ENCODE measurements around the gene CYB5D1.

Gene CYB5D1

GRCh38 chr17:7834957-7835813, 22.6 kb upstream of the CYB5D1 start:
- Histone ChIP-seq H2AFZ (ENCODE audit: low read length) (peak overlapping the region; percentile 95), H3K4me1 (ENCODE audit: control insufficient read depth in 2 of 2, insufficient read depth in 1 of 2, low read depth in 1 of 2, low read length in 2 of 2) (peaks cover 24 to 33% of the 10 kb centered on the region in 2 donors), H3K4me2 (ENCODE audit: insufficient read depth, low read length, poor library complexity, severe bottlenecking) (peak overlapping the region; percentile 100), H3K18ac (ENCODE audit: low read length) (peak overlapping the region; percentile 95), H3K4ac (ENCODE audit: low read length) (no peak overlapping the region), H2BK120ac (ENCODE audit: low read depth, low read length) (no peak overlapping the region), H2AK5ac (ENCODE audit: low read depth, low read length) (no peak overlapping the region), H4K91ac (ENCODE audit: low read depth, low read length, poor library complexity) (no peak overlapping the region), H3K23ac (ENCODE audit: low read depth, low read length, poor library complexity) (peak overlapping the region; percentile 67), H2BK12ac (ENCODE audit: low read length) (peak overlapping the region; percentile 61), H3K14ac (ENCODE audit: low read length) (no peak overlapping the region), H3K27me3 (ENCODE audit: control insufficient read depth in 3 of 3, insufficient read depth in 3 of 3, low read depth in 1 of 3, low read length in 3 of 3) (peaks cover 0 to 21% (median 8%) of the 10 kb centered on the region in 3 experiments), H2BK5ac (ENCODE audit: low read length) (peak overlapping the region; percentile 56), H3K79me1 (ENCODE audit: low read depth, low read length) (no peaks in the 10 kb centered on the region), H2BK15ac (ENCODE audit: low read length) (no peak overlapping the region), H3K9me3 (replicated peaks in 1 of 2; ENCODE audit: control insufficient read depth in 2 of 2, insufficient read depth in 1 of 2, low read depth in 1 of 2, low read length in 2 of 2) (no peaks in the 10 kb centered on the region), H3K9ac (ENCODE audit: low read depth, low read length, poor library complexity) (peak overlapping the region; percentile 66), H3K27ac (replicated peaks; ENCODE audit: low read length) (peak overlapping the region; percentile 89), H3K36me3 (replicated peaks in 1 of 2; ENCODE audit: control insufficient read depth in 2 of 2, insufficient read depth in 2 of 2, low read length in 2 of 2) (peaks cover 2 to 5% of the 10 kb centered on the region in 2 donors), H4K8ac (ENCODE audit: low read depth, low read length) (no peak overlapping the region), H3K4me3 (ENCODE audit: low read length in 2 of 2) (peak overlapping the region; percentile 79 to 86)
- DNase-seq (ENCODE audit: low spot score) = peak; percentile 99
- no CpG with 5 or more reads among the region's 69 CpGs for WGBS, 2 donors (ENCODE audit: extremely low coverage in 2 of 2, insufficient read length in 2 of 2, insufficient replicate concordance in 1 of 2)

GRCh38 chr17:7835814-7836595, 21.8 kb upstream of the CYB5D1 start:
- Histone ChIP-seq H2BK12ac (ENCODE audit: low read length) (no peak overlapping the region), H2BK5ac (ENCODE audit: low read length) (peak overlapping the region; percentile 96), H3K9ac (ENCODE audit: low read depth, low read length, poor library complexity) (peak overlapping the region; percentile 66), H3K23ac (ENCODE audit: low read depth, low read length, poor library complexity) (peak overlapping the region; percentile 67), H3K27me3 (ENCODE audit: control insufficient read depth in 3 of 3, insufficient read depth in 3 of 3, low read depth in 1 of 3, low read length in 3 of 3) (peaks cover 0 to 13% (median 8%) of the 10 kb centered on the region in 3 experiments), H3K4me3 (ENCODE audit: low read length in 2 of 2) (peak overlapping the region; percentile 79 to 86), H3K36me3 (replicated peaks in 1 of 2; ENCODE audit: control insufficient read depth in 2 of 2, insufficient read depth in 2 of 2, low read length in 2 of 2) (peaks cover 5 to 13% of the 10 kb centered on the region in 2 donors), H3K14ac (ENCODE audit: low read length) (no peak overlapping the region), H3K4me1 (ENCODE audit: control insufficient read depth in 2 of 2, insufficient read depth in 1 of 2, low read depth in 1 of 2, low read length in 2 of 2) (peaks cover 31 to 40% of the 10 kb centered on the region in 2 donors), H3K9me3 (replicated peaks in 1 of 2; ENCODE audit: control insufficient read depth in 2 of 2, insufficient read depth in 1 of 2, low read depth in 1 of 2, low read length in 2 of 2) (no peaks in the 10 kb centered on the region), H3K4me2 (ENCODE audit: insufficient read depth, low read length, poor library complexity, severe bottlenecking) (peak overlapping the region; percentile 100), H4K91ac (ENCODE audit: low read depth, low read length, poor library complexity) (no peak overlapping the region), H2AK5ac (ENCODE audit: low read depth, low read length) (peak overlapping the region; percentile 65), H3K4ac (ENCODE audit: low read length) (peak overlapping the region; percentile 77), H2AFZ (ENCODE audit: low read length) (peak overlapping the region; percentile 81), H2BK15ac (ENCODE audit: low read length) (peak overlapping the region; percentile 41), H3K27ac (replicated peaks; ENCODE audit: low read length) (peak overlapping the region; percentile 89), H4K8ac (ENCODE audit: low read depth, low read length) (no peak overlapping the region), H2BK120ac (ENCODE audit: low read depth, low read length) (no peak overlapping the region), H3K18ac (ENCODE audit: low read length) (peak overlapping the region; percentile 95), H3K79me1 (ENCODE audit: low read depth, low read length) (no peaks in the 10 kb centered on the region)
- no peak for DNase-seq (ENCODE audit: low spot score)
- no CpG with 5 or more reads among the region's 61 CpGs for WGBS, 2 donors (ENCODE audit: extremely low coverage in 2 of 2, insufficient read length in 2 of 2, insufficient replicate concordance in 1 of 2)

- peak overlapping the region; percentile 81 for H2AFZ ChIP-seq (ENCODE audit: low read length)
- H3K9me3 ChIP-seq (replicated peaks in 1 of 2; ENCODE audit: control insufficient read depth in 2 of 2, insufficient read depth in 1 of 2, low read depth in 1 of 2, low read length in 2 of 2) = no peaks in the 10 kb centered on the region
- H3K4me2 ChIP-seq (ENCODE audit: insufficient read depth, low read length, poor library complexity, severe bottlenecking) = peak overlapping the region; percentile 100
- peak overlapping the region; percentile 66 for H3K9ac ChIP-seq (ENCODE audit: low read depth, low read length, poor library complexity)
- no CpG with 5 or more reads among the region's 19 CpGs for WGBS, 2 donors (ENCODE audit: extremely low coverage in 2 of 2, insufficient read length in 2 of 2, insufficient replicate concordance in 1 of 2)
- no peak overlapping the region for H2AK5ac ChIP-seq (ENCODE audit: low read depth, low read length)
- H3K27ac ChIP-seq (replicated peaks; ENCODE audit: low read length) = peak overlapping the region; percentile 89
- no peak overlapping the region for H2BK12ac ChIP-seq (ENCODE audit: low read length)
- peaks cover 35 to 46% of the 10 kb centered on the region in 2 donors for H3K4me1 ChIP-seq (ENCODE audit: control insufficient read depth in 2 of 2, insufficient read depth in 1 of 2, low read depth in 1 of 2, low read length in 2 of 2)
- no peak overlapping the region for H4K8ac ChIP-seq (ENCODE audit: low read depth, low read length)
- H3K79me1 ChIP-seq (ENCODE audit: low read depth, low read length) = no peaks in the 10 kb centered on the region
- H2BK15ac ChIP-seq (ENCODE audit: low read length) = peak overlapping the region; percentile 41
- peak overlapping the region; percentile 95 for H3K18ac ChIP-seq (ENCODE audit: low read length)
- H2BK5ac ChIP-seq (ENCODE audit: low read length) = peak overlapping the region; percentile 96
- H3K27me3 ChIP-seq (ENCODE audit: control insufficient read depth in 3 of 3, insufficient read depth in 3 of 3, low read depth in 1 of 3, low read length in 3 of 3) = peaks cover 0 to 8% (median 5%) of the 10 kb centered on the region in 3 experiments
- no peak overlapping the region for H3K4ac ChIP-seq (ENCODE audit: low read length)
- H4K91ac ChIP-seq (ENCODE audit: low read depth, low read length, poor library complexity) = no peak overlapping the region
- H3K23ac ChIP-seq (ENCODE audit: low read depth, low read length, poor library complexity) = no peak overlapping the region
- no peak overlapping the region for H3K14ac ChIP-seq (ENCODE audit: low read length)
- peak; percentile 98 for DNase-seq (ENCODE audit: low spot score)
- H2BK120ac ChIP-seq (ENCODE audit: low read depth, low read length) = no peak overlapping the region
- H3K4me3 ChIP-seq (ENCODE audit: low read length in 2 of 2) = peak overlapping the region; percentile 79 to 86
- H3K36me3 ChIP-seq (replicated peaks in 1 of 2; ENCODE audit: control insufficient read depth in 2 of 2, insufficient read depth in 2 of 2, low read length in 2 of 2) = peaks cover 5 to 15% of the 10 kb centered on the region in 2 donors
Measured at GRCh38 chr17:7836596-7837407, 21.0 kb upstream of the CYB5D1 start.

All from neuronal stem cell (in vitro differentiated cells).